GM12864 (cell line): ENCODE data around the gene ENTREP3.

Experiments used
- DNase-seq: peaks from one replicate; pipeline ENCODE4 v3.0.0-alpha.2; 2011; ENCODE audit warnings: low read depth
- H3K4me3 ChIP-seq: 2 replicates; pipeline ENCODE4 v1.5.1; 2011; ENCODE audit warnings: mild to moderate bottlenecking, low read depth, low read length, control low read depth
- CTCF ChIP-seq: IDR thresholded peaks from 2 replicates; pipeline ENCODE4 v1.5.1; 2011; ENCODE audit warnings: low read depth, mild to moderate bottlenecking, moderate library complexity, low read length, control low read depth, inconsistent platforms; ENCODE audit errors: missing control alignments

Gene ENTREP3

GRCh38 chr1:155256058-155256852 lies 972 bp upstream of the ENTREP3 start:
- H3K4me3 ChIP-seq: no peak overlapping the region
- DNase-seq: no peak
- TF ChIP-seq CTCF: no peak

- peak overlapping the region; percentile 59 for H3K4me3 ChIP-seq
- no peak for DNase-seq
- TF ChIP-seq CTCF: no peak
These were observed 505 bp downstream of the ENTREP3 start for GRCh38 chr1:155254714-155255242.

GRCh38 chr1:155254228-155254713 lies 1.0 kb downstream of the ENTREP3 start:
- peak overlapping the region; percentile 59 for H3K4me3 ChIP-seq
- no peak for TF ChIP-seq CTCF
- DNase-seq: no peak

GRCh38 chr1:155253797-155254196 lies 1.5 kb downstream of the ENTREP3 start:
- DNase-seq: no peak
- no peak for TF ChIP-seq CTCF
- no peak overlapping the region; the same call in 1 of the 2 replicates for H3K4me3 ChIP-seq

GRCh38 chr1:155253208-155253607 lies 2.1 kb downstream of the ENTREP3 start:
- DNase-seq: no peak
- H3K4me3 ChIP-seq: no peak overlapping the region
- no peak for TF ChIP-seq CTCF

- TF ChIP-seq CTCF: no peak
- DNase-seq: no peak
- H3K4me3 ChIP-seq: no peak overlapping the region
These were observed 3.7 kb downstream of the ENTREP3 start for GRCh38 chr1:155251566-155251965.
